Osteocyte (in vitro differentiated cells): ENCODE measurements around the gene FAM83F. TPM values are rescaled to one million over a fixed set of nuclear protein-coding genes. Genes with fewer than 3 reads are reported as not detected.

Source experiments
- DNase-seq: peaks from one replicate; pipeline ENCODE4 v3.0.0; 2021; ENCODE audit warnings: mixed read lengths; ENCODE audit not compliant: unreplicated experiment; ENCODE audit errors: extremely low spot score
- H3K27ac Mint-ChIP-seq: one replicate; pipeline ENCODE4 v1.8.0; 2021; ENCODE audit warnings: mild to moderate bottlenecking, mixed read lengths; ENCODE audit not compliant: unreplicated experiment
- H3K27me3 Mint-ChIP-seq: one replicate; pipeline ENCODE4 v1.8.0; 2021; ENCODE audit warnings: mixed read lengths; ENCODE audit not compliant: unreplicated experiment
- H3K36me3 Mint-ChIP-seq: one replicate; pipeline ENCODE4 v1.8.0; 2021; ENCODE audit warnings: mixed read lengths; ENCODE audit not compliant: unreplicated experiment
- H3K4me1 Mint-ChIP-seq: one replicate; pipeline ENCODE4 v1.8.0; 2021; ENCODE audit warnings: mixed read lengths; ENCODE audit not compliant: unreplicated experiment
- H3K4me3 Mint-ChIP-seq: one replicate; pipeline ENCODE4 v1.8.0; 2021; ENCODE audit warnings: mild to moderate bottlenecking, moderate library complexity, mixed read lengths; ENCODE audit not compliant: unreplicated experiment
- H3K9me3 Mint-ChIP-seq: one replicate; pipeline ENCODE4 v1.8.0; 2021; ENCODE audit warnings: mixed read lengths; ENCODE audit not compliant: unreplicated experiment
- CTCF ChIP-seq: fragments of 200-600 bp; sonication (generic); IDR thresholded peaks from 2 replicates; pipeline ENCODE4 v1.5.0; 2021; ENCODE audit warnings: antibody characterized with exemption, mild to moderate bottlenecking, moderate library complexity
- total RNA-seq: library from RNA; stranded (reverse); gene quantifications from 2 replicates; pipeline ENCODE4 v1.2.1, GENCODE V29; 2021

Gene FAM83F
- total RNA-seq, 1 donor from 2014 or later: not detected

- no peak for TF ChIP-seq CTCF
- Mint-ChIP-seq H3K27ac (no peak overlapping the region), H3K36me3 (no peaks in the 10 kb centered on the region), H3K27me3 (peaks cover 25% of the 10 kb centered on the region), H3K4me3 (no peak overlapping the region), H3K9me3 (no peaks in the 10 kb centered on the region), H3K4me1 (peaks cover 6% of the 10 kb centered on the region)
- no peak for DNase-seq
Observed at GRCh38 chr22:39966470-39966869, 28.3 kb upstream of the FAM83F start.

GRCh38 chr22:39967103-39967829 lies 27.5 kb upstream of the FAM83F start:
- no peaks in the 10 kb centered on the region for H3K36me3 Mint-ChIP-seq
- TF ChIP-seq CTCF: no peak
- DNase-seq: no peak
- no peaks in the 10 kb centered on the region for H3K9me3 Mint-ChIP-seq
- H3K27ac Mint-ChIP-seq: no peak overlapping the region
- H3K4me3 Mint-ChIP-seq: no peak overlapping the region
- peaks cover 32% of the 10 kb centered on the region for H3K27me3 Mint-ChIP-seq
- H3K4me1 Mint-ChIP-seq: peaks cover 3% of the 10 kb centered on the region

GRCh38 chr22:39967996-39968972 lies 26.5 kb upstream of the FAM83F start:
- H3K9me3 Mint-ChIP-seq: no peaks in the 10 kb centered on the region

GRCh38 chr22:39970742-39971141 lies 24.0 kb upstream of the FAM83F start:
- peaks cover 3% of the 10 kb centered on the region for H3K4me1 Mint-ChIP-seq
- no peaks in the 10 kb centered on the region for H3K9me3 Mint-ChIP-seq

More at GRCh38 chr22:39967996-39968972, 26.5 kb upstream of the FAM83F start:
- H3K4me3 Mint-ChIP-seq: no peak overlapping the region
- peaks cover 3% of the 10 kb centered on the region for H3K4me1 Mint-ChIP-seq
- no peak for TF ChIP-seq CTCF
- H3K27ac Mint-ChIP-seq: no peak overlapping the region
- H3K36me3 Mint-ChIP-seq: no peaks in the 10 kb centered on the region
- DNase-seq: no peak
- H3K27me3 Mint-ChIP-seq: peaks cover 42% of the 10 kb centered on the region

More at GRCh38 chr22:39970742-39971141, 24.0 kb upstream of the FAM83F start:
- Mint-ChIP-seq H3K27me3 (peaks cover 60% of the 10 kb centered on the region), H3K4me3 (no peak overlapping the region), H3K27ac (no peak overlapping the region), H3K36me3 (no peaks in the 10 kb centered on the region)
- no peak for DNase-seq
- TF ChIP-seq CTCF: no peak
